ENCODE measurements around the gene EHHADH. TPM values are rescaled to one million over a fixed set of nuclear protein-coding genes. Genes with fewer than 3 reads are reported as not detected.
"Not testable (repeated sequence)": the region's sequence is repeated elsewhere in the genome, so short reads cannot be mapped to it uniquely, and the experiment has no call there.

Gene EHHADH
- 2.3 and 3.7 TPM in 2 replicates for total RNA-seq (2014; rRNA removed; shearing (Covaris generic))

DNA sequence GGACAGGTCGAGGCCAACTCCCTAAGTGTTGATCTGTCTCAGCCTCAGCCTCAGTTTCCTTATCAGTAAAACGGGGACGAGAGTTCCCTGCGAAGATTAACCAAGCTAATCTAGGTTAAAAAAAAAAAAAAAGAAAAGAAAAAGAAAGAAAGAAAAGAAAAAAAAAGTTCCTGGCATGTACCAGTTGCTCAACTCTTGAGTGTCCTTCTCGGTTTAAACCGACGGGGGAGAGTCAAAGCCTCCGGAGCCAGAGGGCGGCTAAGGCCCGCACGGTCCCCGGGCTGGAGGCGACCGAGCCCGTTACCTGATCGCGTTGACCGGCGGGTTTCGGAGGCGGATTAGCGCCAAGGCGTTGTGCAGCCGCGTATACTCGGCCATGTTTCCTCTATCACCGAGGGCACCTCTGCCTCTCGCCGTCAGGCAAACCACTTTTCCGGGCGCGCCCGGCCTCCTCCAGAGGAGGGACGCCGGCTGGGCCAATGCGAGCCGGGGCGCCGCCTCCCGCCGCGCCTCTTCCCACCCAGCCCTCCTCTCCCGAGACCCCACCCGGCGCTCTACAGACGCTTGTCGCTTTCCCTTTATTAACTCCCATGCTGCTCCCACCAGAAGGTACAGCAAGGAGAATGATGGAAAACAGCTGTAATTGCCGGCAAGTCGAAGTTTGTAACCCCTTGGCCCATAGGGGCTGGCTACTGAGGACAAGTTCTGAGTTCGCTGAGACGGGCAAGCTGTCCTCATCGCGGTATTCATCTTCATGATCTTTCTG lies at the start of gene EHHADH:
Gene EHHADH, minus strand, starts transcription at position 405 of the 766 bp plus-strand sequence. Its CDS starts 27 bp downstream, at position 378.
- DNase-seq (ENCODE audit: low spot score): peak; percentile 49

DNA sequence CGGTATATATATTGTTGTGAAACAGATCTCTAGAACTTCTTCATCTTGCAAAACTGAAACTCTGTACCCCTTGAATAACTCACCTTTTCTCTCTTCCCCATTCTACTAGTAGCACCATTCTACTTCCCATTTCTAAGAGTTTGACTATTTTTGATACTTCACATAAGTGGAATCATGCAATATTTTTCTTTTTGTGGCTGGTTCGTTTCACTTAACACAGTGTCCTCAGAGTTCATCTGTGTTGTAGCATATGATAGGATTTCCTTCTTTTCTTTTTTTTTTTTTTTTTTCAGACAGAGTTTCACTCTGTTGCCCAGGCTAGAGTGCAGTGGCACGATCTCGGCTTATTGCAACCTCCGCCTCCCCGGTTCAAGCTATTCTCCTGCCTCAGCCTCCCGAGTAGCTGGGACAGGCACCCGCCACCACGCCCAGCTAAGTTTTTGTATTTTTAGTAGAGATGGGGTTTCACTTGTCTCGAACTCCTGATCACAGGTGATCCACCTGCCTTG lies 46.1 kb upstream of the EHHADH start:
- not testable (repeated sequence) for DNase-seq (ENCODE audit: low spot score)

DNA sequence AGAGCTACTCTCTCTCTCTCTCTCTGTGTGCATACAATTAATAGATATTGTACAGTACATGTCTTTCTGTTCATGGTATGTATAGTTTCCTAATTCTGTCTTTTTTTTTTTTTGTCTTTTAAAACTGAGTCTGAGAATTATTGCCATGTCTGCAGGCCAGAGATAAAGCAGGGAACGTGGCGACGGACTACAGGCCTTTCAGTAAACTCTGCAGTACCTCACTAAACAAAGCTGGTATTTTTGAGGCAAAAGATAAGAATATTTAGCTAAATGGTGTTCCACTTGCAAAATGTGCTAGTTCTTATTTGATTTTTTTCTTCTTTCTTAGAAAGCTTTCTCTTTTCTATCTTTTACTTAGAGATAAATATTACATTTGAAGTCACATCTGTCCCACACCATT lies 44.0 kb upstream of the EHHADH start:
- no peak for DNase-seq (ENCODE audit: low spot score)

DNA sequence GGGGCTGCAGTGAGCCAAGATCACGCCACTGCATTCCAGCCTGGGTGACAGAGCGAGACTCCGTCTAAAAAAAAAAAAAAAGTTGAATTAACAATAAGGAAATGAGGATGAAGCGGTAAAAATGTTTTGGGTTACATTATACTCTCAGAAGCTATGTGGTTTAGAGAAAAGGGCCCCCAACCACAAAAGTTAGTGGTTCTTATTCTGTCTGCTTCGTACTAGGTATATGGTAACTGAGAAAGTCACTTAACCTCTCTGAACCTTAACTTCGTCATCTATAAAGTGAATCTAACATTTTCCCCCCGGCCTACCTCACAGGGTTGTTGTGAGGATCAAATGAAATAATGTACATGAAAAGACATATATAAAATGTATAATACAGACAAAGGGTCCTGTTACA lies 38.4 kb upstream of the EHHADH start:
- no peak for DNase-seq (ENCODE audit: low spot score)

DNA sequence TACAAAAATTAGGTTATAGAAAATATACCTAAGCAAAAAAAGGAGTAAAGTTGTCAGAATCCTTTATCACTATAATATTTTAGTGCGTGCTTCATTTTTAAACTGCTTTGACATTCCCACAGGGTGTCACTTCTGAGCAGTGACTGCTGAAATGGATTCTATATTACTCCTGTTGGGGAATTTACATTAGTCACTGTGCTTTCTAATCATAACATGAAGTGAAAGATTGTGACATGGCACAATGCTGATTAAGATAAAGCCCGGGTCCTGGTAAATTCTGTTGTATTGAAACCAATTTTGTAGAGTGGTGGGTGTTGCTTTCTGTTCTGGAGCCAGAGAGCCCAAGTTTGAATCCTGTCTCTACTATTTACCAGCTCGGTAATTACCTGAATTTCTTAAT lies 36.4 kb upstream of the EHHADH start:
- no peak for DNase-seq (ENCODE audit: low spot score)

DNA sequence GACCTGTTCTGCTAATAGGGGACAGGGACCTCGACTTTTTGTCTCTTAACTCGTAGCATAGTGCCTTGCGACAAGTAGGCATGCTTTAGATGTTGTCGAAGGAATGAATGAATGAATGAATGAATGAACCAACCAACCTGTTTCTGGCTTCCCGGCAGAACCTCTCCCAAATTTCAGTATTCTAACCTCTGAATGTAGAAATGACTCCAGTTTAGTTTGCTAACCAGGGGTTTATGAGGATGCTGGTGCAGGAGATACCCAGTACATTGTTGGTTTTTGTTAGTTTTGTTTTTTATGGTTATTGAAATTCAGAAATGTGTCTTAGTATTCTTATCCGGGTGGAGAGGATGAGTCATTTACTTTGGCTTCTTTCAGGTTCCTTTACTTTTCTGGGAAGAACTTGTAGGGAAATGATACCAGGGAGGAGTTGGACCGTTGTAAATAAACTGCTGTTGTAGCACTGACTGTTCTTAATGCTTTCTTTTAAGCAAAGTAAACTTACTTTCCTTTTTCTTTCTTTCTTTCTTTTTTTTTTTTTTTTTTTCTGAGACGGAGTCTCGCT lies 29.6 kb upstream of the EHHADH start:
- DNase-seq (ENCODE audit: low spot score): peak; percentile 14

DNA sequence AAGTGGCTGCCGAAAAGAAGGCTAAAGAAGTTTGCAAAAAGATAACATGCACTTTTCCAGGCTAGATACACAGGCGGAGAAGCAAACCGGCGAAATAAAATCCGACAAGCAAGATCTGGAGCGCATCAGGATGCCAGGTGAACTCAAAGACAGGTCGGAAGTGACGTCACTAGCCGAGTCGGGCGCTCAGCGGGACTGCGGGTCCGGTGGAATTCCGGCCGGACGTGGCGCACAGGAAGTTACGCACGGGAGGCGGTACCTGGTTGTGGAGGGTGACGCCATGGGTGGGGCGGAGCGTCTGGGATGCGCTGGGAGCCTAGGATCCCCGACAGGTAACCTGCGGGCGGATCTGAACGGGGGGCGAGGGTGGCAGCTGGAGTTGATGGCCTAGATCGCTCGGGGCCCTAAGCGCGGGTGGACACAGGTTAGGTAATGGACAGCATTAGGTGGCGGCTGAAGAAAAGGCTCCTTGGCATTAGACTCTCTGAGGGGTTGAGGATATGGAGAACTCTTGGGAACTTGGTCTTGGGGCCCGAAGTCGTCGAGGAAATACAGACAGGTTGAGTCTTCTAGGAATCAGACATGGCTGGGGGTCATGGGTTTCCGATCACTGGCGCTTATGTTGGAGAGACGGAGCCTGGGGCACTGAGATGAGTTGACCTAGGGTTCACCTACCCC lies 29.0 kb upstream of the EHHADH start:
- peak; percentile 99 for DNase-seq (ENCODE audit: low spot score)

DNA sequence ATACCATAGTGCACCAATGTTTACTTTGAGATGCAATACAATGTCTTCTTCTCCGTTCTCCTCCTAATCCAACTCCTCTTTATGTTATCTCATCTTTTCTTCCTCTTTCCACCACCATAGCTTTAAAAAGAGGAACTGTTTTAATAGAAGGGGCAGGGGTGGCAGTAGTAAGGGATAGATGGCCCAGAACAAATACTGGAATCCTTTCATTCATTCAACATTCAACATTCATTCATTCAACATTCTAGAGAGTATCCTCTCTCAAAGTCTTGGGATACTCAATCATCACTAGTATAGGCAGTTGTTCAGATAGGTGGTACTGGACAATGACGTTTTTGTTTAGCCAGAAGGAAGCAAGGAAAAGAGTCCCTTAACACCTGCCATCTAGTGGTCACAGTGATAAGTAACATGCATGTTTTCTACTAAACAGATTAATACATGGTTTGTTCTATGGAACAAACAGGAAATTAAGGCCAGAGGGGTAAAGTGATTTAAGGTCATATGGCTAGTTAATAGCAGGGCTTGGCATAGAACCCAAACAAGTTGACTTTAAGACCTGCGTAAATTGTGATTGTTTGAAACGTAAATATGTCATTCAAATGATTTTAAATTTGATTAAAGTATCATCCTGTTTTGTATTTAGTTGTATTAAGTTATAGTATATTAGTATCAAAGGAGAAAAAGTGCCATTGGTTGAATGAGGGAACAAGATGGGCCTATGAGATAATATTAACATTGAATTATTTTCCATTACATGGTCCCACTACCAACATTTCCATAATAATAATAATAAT lies 26.9 kb upstream of the EHHADH start:
- DNase-seq (ENCODE audit: low spot score): peak; percentile 82

DNA sequence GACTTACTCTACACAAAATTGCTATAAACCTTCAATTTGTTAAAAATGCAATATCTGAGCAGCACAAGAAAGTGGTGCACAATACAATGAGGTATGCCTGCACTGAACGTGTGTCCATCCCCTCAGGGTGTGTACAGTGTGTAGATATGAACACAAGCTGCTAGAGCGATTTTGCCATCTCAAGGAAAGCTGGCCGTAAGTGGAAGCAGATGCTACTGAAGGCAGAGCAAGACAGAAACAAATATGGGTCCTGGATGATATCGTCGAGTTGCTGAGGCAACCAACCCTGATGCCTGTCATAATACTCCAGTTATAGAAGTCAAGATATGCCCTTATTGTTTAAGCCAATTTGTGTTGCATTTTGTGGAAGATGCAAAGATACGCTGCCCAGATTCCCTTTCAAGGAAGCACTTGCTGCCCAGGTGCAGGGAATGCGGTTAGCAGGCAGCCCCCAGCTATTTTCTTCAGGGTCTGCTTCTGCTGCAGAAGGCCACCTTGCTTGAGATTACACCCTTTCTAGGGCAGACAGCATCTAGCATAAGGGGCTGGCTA lies 25.8 kb upstream of the EHHADH start:
- no peak for DNase-seq (ENCODE audit: low spot score)

DNA sequence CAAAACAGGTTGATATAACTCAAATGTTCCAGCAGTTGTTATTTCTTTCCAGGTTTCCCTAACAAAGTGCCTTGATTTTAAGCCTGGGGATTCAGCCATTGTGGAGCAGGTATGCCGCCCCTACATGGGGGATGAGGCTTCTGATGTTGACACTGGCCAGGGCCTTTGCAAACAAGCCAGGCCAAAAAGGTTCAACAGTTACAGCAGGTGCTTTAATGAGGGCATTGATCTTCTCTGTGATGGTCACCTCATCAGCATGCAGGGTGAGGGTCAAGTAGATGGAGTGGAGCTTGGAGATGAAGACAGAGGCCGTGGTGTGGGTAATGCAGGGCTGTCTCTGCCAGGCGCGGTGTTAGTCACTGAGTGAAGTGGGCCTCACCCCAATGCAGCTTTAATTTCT lies 22.6 kb upstream of the EHHADH start:
- DNase-seq (ENCODE audit: low spot score): no peak

DNA sequence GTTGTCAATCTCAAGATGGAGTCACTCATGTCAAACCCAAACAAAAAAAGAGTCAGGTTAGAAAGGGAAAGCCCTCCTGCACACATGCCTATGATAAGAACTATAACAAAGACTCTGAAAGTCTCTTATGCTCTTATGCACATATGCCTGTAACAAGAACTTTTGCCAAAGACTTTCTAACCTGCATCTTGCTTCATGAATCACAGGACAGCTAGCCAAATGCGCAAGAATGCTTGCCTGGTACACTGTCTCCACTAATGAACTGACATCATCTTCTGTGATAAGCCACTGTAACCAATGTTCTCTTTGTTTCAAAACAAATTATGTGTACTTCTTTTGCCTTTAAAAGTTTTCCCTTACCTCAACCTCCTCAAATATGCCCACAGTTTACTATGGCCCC lies 18.2 kb upstream of the EHHADH start:
- no peak for DNase-seq (ENCODE audit: low spot score)

DNA sequence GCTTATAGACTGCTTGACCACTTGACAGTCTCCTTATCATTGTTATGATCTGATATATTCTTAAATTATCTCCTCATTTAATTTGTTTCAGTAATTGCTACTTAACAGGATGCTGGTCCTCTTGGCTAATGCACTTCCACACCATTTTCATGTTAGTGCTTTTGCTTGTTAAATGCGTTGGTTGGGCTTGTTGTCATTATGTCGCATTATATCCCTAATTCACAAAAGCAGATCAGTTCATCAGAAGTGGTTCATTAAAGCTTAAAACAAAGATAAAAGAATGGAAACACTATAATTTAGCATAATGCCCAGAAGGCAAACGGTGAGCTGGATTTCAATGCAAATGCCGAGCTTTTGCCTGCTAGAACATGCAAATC lies 17.1 kb upstream of the EHHADH start:
- no peak for DNase-seq (ENCODE audit: low spot score)

DNA sequence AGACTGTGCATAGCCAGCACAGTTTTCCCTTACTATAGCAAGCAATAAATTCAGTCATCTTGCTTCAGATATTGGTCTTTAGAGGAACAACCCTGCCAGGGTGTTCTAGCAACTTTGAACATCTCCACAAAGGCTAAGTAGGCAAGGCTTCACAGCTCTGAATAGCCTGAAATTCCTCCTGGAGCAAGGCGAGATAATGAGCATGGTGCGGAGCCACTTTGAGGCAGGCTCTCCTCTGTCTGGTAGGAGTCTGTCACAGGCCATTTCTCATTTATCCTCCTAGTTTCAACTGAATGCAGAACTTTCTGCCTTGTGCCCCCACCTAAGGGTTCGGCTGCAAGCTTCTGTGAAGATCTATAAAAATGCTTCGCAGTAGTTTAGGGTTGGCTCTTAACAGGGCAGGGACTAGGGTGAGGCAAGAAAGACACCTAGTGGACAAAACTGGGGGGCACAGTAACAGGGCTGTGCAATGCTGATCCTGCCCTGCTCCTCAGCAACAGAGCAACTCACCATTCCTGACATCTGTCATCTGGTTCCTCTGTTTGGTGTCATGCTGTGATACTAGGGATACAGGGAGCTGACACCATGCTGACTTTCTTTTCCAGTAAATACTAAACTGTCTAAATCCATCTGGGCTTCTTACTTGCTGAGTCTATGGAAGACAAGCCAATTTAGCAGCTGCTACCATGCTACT lies 16.6 kb upstream of the EHHADH start:
- DNase-seq (ENCODE audit: low spot score): peak; percentile 73

DNA sequence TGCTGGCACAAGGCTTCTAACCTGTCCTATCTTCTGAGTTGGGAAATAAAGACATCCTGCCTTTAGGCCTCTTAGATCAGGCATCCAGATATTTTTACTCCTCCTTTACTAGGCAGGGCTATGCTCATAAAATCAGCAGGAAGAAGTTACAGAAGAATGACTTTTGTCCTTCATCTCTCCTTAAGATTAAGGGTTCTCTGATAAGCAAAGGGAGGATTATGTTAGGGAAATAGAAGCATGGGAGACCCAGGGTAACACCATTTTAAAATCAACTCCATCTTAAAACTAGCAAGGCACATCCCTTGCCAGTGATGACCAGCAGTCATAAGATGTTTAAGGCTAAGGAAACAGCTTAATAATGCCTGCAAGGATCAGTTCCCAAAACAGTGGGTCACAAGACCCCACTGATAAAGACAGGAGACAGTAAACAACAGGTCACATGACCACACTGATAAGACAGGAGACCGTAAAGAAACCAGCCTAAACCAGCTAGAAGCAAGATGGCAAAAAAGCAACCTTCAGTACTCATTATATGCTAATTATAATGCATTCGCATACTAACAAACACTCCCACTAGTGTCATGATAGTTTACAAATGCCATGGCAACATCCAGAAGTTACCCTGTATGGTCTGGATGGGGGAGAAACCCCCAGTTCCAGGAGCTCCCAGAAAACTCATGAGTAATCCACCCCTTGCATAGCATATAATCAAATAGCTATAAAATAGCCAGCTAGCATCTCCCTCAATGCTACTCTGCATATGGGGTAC lies 14.5 kb upstream of the EHHADH start:
- no peak for DNase-seq (ENCODE audit: low spot score)

DNA sequence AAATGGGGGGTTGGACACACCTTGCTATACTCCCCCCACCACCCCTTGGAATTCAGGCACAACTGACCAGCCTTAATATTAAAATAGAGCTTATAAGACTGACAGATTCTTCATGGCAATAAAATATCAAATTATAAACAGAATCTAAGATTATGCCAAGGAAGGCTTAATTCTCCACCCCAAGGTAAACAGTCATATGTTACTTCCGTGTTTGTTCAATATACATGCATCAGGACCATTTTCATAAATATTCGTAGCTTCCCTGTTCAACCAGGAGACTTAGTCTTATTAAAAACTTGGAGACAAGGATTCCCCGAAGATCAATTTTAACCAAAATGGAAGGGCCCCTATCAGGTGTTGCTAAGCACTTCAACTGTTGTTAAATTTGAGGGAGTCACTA lies 13.3 kb upstream of the EHHADH start:
- no peak for DNase-seq (ENCODE audit: low spot score)

DNA sequence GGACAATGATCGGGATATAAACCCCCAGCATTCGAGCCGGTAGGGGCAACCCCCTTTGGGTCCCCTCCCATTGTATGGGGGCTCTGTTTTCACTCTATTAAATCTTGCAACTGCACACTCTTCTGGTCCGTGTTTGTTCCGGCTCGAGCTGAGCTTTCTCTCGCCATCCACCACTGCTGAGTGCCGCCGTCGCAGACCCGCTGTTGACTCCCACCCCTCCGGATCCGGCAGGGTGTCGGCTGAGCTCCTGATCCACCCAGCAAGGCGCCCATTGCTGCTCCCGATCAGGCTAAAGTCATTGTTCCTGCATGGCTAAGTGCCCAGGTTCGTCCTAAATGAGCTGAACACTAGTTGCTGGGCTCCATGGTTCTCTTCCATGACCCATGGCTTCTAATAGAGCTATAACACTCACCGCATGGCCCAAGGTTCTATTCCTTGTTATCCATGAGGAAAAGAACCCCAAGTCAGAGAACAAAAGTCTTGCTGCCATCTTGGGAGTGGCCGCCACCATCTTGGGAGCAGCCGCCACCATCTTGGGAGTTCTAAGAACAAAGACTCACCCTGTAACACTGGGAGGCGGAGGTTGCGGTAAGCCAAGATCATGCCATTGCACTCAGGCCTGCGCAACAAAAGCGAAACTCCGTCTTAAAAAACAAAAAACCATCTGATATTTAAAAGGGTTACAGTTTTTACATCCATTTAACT lies 11.2 kb upstream of the EHHADH start:
- no peak for DNase-seq (ENCODE audit: low spot score)

DNA sequence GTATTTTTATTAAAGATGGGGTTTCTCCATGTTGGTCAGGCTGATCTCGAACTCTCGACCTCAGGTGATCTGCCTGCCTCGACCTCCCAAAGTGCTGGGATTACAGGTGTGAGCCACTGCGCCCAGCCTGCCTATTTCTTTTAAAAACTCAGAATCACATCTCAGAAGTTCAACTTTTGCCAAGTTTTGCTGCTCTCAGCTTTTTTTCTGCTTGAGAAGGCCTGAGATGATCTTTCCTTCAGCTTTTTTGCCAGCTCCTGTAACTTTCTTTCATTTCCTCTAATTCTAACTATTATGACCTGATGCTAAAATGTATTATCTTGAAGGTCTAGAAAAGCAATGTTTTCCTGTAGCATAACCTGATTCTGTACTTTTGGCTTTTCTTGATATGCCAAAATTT lies 9.6 kb upstream of the EHHADH start:
- DNase-seq (ENCODE audit: low spot score): no peak

DNA sequence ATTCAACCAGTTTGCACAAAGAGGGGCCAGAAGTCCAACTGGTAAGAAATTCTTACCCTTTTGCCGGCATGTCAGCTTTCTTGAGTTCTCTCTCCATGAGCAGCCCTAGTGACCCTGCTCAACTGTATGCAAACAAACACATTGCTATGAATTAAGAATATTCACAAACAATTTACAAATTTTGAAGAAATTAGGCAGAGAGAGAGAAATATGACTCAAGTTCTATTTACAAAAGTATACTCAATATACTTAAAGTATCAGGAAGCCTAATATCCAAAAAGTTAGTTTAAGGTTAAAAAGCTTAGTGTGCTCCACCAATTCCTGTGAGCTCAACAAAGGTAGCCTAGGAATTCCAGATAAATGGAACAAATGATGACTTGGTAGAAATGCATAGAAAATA lies 3.5 kb upstream of the EHHADH start:
- no peak for DNase-seq (ENCODE audit: low spot score)

DNA sequence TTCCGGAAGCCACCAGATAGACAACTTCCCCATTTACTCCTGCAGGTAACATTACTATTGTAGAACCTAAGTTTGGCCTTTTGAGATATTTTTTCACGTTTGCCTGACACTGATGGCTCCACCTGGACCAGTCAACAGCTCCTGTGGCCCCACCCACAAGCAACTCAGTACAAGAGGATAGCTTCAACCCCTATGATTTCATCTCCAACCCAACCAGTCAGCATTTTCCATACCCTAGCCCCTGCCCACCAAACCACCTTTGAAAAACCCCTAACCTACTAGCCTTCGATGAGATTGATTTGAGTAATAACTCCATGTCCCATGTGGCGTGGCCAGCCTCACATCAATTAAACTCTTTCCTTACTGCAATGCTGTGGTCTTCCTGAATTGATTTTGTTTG lies 950 bp upstream of the EHHADH start:
- no peak for DNase-seq (ENCODE audit: low spot score)

DNA sequence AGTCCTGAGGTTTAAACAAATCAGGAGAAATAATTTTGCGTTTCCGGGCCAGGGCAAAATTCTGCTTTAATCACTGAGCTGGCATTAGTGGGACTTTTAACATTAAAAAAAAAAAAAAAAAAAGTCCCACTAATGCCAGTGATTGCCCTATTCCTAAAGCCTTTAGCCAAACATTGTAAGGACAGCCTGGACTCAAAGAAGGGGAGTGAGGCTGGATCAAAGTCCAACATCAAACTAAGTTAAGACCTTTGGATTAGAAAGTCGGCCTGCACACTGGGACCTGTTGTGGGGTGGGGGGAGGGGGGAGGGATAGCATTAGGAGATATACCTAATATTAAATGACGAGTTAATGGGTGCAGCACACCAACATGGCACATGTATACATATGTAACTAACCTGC lies 716 bp downstream of the EHHADH start:
- not testable (repeated sequence) for DNase-seq (ENCODE audit: low spot score)
